HepG2 (cell line): ENCODE data around the gene SPRY1. TPM values are rescaled to one million over a fixed set of nuclear protein-coding genes. Genes with fewer than 3 reads are reported as not detected.
A peak's percentile ranks its signal among the peaks of the same experiment; 100 is the strongest.

Experiments
- EP300 ChIP-seq, 3 experiments: sonication (generic) in 1 of 3; formaldehyde crosslinking in 1 of 3; IDR thresholded peaks; 2 replicates each; pipeline versions ENCODE4 v1.5.1 to v1.6.1; 2011 to 2020; ENCODE audit warnings: low read depth in 2 of 3, low read length in 2 of 3, borderline replicate concordance in 1 of 3, improper control_type of control experiment in 1 of 3, mild to moderate bottlenecking in 1 of 3, missing genetic modification reagents in 1 of 3, moderate library complexity in 1 of 3
- FOXP4 ChIP-seq: sonication (generic); formaldehyde crosslinking; IDR thresholded peaks from 2 replicates; pipeline ENCODE4 v1.4.0; 2020; ENCODE audit warnings: missing genetic modification reagents
- HES4 ChIP-seq: sonication (generic); formaldehyde crosslinking; IDR thresholded peaks from 2 replicates; pipeline ENCODE4 v1.9.0; 2021; ENCODE audit warnings: mild to moderate bottlenecking, missing genetic modification reagents, borderline replicate concordance
- HNF1A ChIP-seq, 2 experiments: sonication (generic) in 1 of 2; formaldehyde crosslinking in 1 of 2; IDR thresholded peaks; 2 replicates each; pipeline versions ENCODE4 v1.4.0 to v1.6.1; 2016 to 2020; ENCODE audit warnings: borderline replicate concordance in 1 of 2, low read depth in 1 of 2, mild to moderate bottlenecking in 1 of 2, missing genetic modification reagents in 1 of 2
- ZNF33B ChIP-seq: sonication (generic); formaldehyde crosslinking; IDR thresholded peaks from 2 replicates; pipeline ENCODE4 v1.5.1; 2020; ENCODE audit warnings: mild to moderate bottlenecking, missing genetic modification reagents
- polyA plus RNA-seq, 8 experiments: library from polyadenylated mRNA; depleted of rRNA in 3 of 8; stranded (reverse) in 7 of 8; unstranded in 1 of 8; fragments of >200 nt; fragmentation: Illumina TruSeq in 4 of 8; extraction: Trizol in 4 of 8; gene quantifications; 2 replicates each; pipeline versions ENCODE4 v1.2.1 to v1.2.3, GENCODE V29; 2011 to 2016; ENCODE audit warnings: low read depth in 4 of 8, missing spikeins in 1 of 8, mixed read lengths in 1 of 8; ENCODE audit not compliant: insufficient read depth in 1 of 8
- total RNA-seq, 5 experiments: library from RNA; depleted of rRNA; stranded (reverse); fragments of >200 nt; fragmentation: Illumina TruSeq; extraction: Trizol; gene quantifications; 2 replicates each; pipeline ENCODE4 v1.2.3, GENCODE V29; 2016; ENCODE audit warnings: low read depth in 1 of 5

The SPRY1 gene
- total and polyA plus RNA-seq, 2 of the 13 experiments (the other 11 are each of a cell fraction or from before 2014, with no cell fraction given): 24.7 to 33.4 TPM

GRCh38 chr4:123412091-123412505, 15.5 kb downstream of the SPRY1 start (continued):
- TF ChIP-seq HNF1A (IDR thresholded peaks at IDR 0.05; ENCODE audit: low read depth) (peak; percentile 68), HNF1A (CRISPR knock-in tag; IDR thresholded peaks at IDR 0.05; ENCODE audit: borderline replicate concordance) (no peak), FOXP4 (CRISPR knock-in tag) (peak; percentile 35; the same call in 1 of the 2 replicates), HES4 (CRISPR knock-in tag) (no peak), ZNF33B (CRISPR knock-in tag) (no peak), EP300 (IDR thresholded peaks at IDR 0.05; ENCODE audit: low read depth in 2 of 2, low read length in 2 of 2) (peak in 1 of 2 experiments; percentile 52; a peak in 1 of 4 replicates), EP300 (CRISPR knock-in tag; IDR thresholded peaks at IDR 0.05; ENCODE audit: borderline replicate concordance) (no peak)
